ENCODE measurements around the gene PRMT9.

GRCh38 chr4:147655639-147656038 is 28.3 kb downstream of the PRMT9 start:
- TF ChIP-seq MAX (IDR thresholded peaks at IDR 0.05; ENCODE audit: low read depth, low read length): no peak
- no peak for TF ChIP-seq CBX5 (IDR thresholded peaks at IDR 0.05; ENCODE audit: low read depth)
- TF ChIP-seq MYC (IDR thresholded peaks at IDR 0.05; ENCODE audit: insufficient read depth, insufficient read length, insufficient replicate concordance, low read length, severe bottlenecking): no peak
- no peak for TF ChIP-seq JUND (IDR thresholded peaks at IDR 0.05; ENCODE audit: low read depth, low read length)
- TF ChIP-seq, protein P1, sequence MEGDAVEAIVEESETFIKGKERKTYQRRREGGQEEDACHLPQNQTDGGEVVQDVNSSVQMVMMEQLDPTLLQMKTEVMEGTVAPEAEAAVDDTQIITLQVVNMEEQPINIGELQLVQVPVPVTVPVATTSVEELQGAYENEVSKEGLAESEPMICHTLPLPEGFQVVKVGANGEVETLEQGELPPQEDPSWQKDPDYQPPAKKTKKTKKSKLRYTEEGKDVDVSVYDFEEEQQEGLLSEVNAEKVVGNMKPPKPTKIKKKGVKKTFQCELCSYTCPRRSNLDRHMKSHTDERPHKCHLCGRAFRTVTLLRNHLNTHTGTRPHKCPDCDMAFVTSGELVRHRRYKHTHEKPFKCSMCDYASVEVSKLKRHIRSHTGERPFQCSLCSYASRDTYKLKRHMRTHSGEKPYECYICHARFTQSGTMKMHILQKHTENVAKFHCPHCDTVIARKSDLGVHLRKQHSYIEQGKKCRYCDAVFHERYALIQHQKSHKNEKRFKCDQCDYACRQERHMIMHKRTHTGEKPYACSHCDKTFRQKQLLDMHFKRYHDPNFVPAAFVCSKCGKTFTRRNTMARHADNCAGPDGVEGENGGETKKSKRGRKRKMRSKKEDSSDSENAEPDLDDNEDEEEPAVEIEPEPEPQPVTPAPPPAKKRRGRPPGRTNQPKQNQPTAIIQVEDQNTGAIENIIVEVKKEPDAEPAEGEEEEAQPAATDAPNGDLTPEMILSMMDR (IDR thresholded peaks at IDR 0.05 in 2 of 3, conservative IDR thresholded peaks at IDR 0.05 in 1 of 3; ENCODE audit: control insufficient read depth in 2 of 3, extremely low read depth in 1 of 3, insufficient read depth in 1 of 3, low read depth in 3 of 3, low read length in 3 of 3): no peak
- TF ChIP-seq, protein P2, sequence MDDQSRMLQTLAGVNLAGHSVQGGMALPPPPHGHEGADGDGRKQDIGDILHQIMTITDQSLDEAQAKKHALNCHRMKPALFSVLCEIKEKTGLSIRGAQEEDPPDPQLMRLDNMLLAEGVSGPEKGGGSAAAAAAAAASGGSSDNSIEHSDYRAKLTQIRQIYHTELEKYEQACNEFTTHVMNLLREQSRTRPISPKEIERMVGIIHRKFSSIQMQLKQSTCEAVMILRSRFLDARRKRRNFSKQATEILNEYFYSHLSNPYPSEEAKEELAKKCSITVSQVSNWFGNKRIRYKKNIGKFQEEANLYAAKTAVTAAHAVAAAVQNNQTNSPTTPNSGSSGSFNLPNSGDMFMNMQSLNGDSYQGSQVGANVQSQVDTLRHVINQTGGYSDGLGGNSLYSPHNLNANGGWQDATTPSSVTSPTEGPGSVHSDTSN (IDR thresholded peaks at IDR 0.05; ENCODE audit: insufficient replicate concordance, low read depth, low read length): no peak
- TF ChIP-seq CREB1 (IDR thresholded peaks at IDR 0.05; ENCODE audit: low read depth): no peak
- TF ChIP-seq, protein P3, sequence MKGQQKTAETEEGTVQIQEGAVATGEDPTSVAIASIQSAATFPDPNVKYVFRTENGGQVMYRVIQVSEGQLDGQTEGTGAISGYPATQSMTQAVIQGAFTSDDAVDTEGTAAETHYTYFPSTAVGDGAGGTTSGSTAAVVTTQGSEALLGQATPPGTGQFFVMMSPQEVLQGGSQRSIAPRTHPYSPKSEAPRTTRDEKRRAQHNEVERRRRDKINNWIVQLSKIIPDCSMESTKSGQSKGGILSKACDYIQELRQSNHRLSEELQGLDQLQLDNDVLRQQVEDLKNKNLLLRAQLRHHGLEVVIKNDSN (IDR thresholded peaks at IDR 0.05; ENCODE audit: borderline replicate concordance, extremely low read length, insufficient read depth, low read depth, low read length): no peak
- no peak for TF ChIP-seq EZH2 (IDR thresholded peaks at IDR 0.05; ENCODE audit: borderline replicate concordance, control insufficient read depth, low read depth, low read length)
- TF ChIP-seq, protein P4, sequence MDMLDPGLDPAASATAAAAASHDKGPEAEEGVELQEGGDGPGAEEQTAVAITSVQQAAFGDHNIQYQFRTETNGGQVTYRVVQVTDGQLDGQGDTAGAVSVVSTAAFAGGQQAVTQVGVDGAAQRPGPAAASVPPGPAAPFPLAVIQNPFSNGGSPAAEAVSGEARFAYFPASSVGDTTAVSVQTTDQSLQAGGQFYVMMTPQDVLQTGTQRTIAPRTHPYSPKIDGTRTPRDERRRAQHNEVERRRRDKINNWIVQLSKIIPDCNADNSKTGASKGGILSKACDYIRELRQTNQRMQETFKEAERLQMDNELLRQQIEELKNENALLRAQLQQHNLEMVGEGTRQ (IDR thresholded peaks at IDR 0.05; ENCODE audit: borderline replicate concordance, low read depth, low read length): no peak
- no peak for TF ChIP-seq SIX5 (IDR thresholded peaks at IDR 0.05; ENCODE audit: low read depth, low read length, severe bottlenecking)
- no peak for TF ChIP-seq HDAC2 (IDR thresholded peaks at IDR 0.05)
- no peak for TF ChIP-seq IKZF2 (IDR thresholded peaks at IDR 0.05)

Data from GM12878 (cell line).